ENCODE measurements around the gene NT5C1A.

GRCh38 chr1:39663559-39663958 is 8.3 kb downstream of the NT5C1A start:
- TF ChIP-seq ELF4 (IDR thresholded peaks at IDR 0.05): no peak
- no peak for TF ChIP-seq L3MBTL2 (conservative IDR thresholded peaks at IDR 0.05)
- no peak for TF ChIP-seq FOXM1 (IDR thresholded peaks at IDR 0.05; ENCODE audit: borderline replicate concordance)
- no peak for TF ChIP-seq TARDBP (IDR thresholded peaks at IDR 0.05)
